Neutrophil (primary cell): ENCODE results near the gene MYO3B.

Source experiments
- H3K27ac ChIP-seq: fragments of 200-600 bp; sonication (generic); 2 replicates; pipeline ENCODE4 v1.5.1; 2016; ENCODE audit warnings: mild to moderate bottlenecking, moderate library complexity
- H3K27me3 ChIP-seq: fragments of 200-600 bp; sonication (generic); 2 replicates; pipeline ENCODE4 v1.6.0; 2016; ENCODE audit warnings: mild to moderate bottlenecking
- H3K36me3 ChIP-seq: fragments of 200-600 bp; sonication (generic); 2 replicates; pipeline ENCODE4 v1.5.1; 2017
- H3K4me1 ChIP-seq, 2 experiments: fragments of 200-600 bp in 1 of 2; sonication (generic) in 1 of 2; 1 replicate in 1 of 2; 2 replicates in 1 of 2; pipeline versions ENCODE4 v1.5.1 to v1.6.1; 2013 to 2016; ENCODE audit warnings: low read depth in 1 of 2, low read length in 1 of 2, mild to moderate bottlenecking in 1 of 2, moderate library complexity in 1 of 2; ENCODE audit not compliant: control insufficient read depth in 1 of 2, insufficient read depth in 1 of 2
- H3K4me3 ChIP-seq, 2 experiments: fragments of 200-600 bp in 1 of 2; sonication (generic) in 1 of 2; 1 replicate in 1 of 2; 2 replicates in 1 of 2; pipeline ENCODE4 v1.5.1; 2013 to 2016; ENCODE audit warnings: low read depth in 1 of 2, low read length in 1 of 2, mild to moderate bottlenecking in 1 of 2, moderate library complexity in 1 of 2
- H3K9me3 ChIP-seq: fragments of 200-600 bp; sonication (generic); 2 replicates; pipeline ENCODE4 v1.5.1; 2016
- CTCF ChIP-seq: fragments of 200-600 bp; sonication (generic); IDR thresholded peaks from 2 replicates; pipeline ENCODE4 v1.5.1; 2016; ENCODE audit warnings: antibody characterized with exemption

The MYO3B gene

GRCh38 chr2:170310876-170311502 lies 133.0 kb downstream of the MYO3B start:
- Histone ChIP-seq H3K4me1 (peaks cover 0 to 9% of the 10 kb centered on the region in 2 experiments), H3K27me3 (no peaks in the 10 kb centered on the region), H3K4me3 (no peak overlapping the region), H3K36me3 (no peaks in the 10 kb centered on the region), H3K27ac (no peak overlapping the region), H3K9me3 (no peaks in the 10 kb centered on the region)
- TF ChIP-seq CTCF, result no peak

- no peaks in the 10 kb centered on the region for H3K4me1 ChIP-seq
- no peaks in the 10 kb centered on the region for H3K9me3 ChIP-seq
- TF ChIP-seq CTCF, result no peak
Measured at GRCh38 chr2:170313347-170313991, 135.5 kb downstream of the MYO3B start.

GRCh38 chr2:170313992-170314348 lies 136.0 kb downstream of the MYO3B start:
- H3K36me3 ChIP-seq, result no peaks in the 10 kb centered on the region
- H3K27ac ChIP-seq, result no peak overlapping the region
- no peaks in the 10 kb centered on the region for H3K4me1 ChIP-seq
- no peaks in the 10 kb centered on the region for H3K9me3 ChIP-seq
- H3K4me3 ChIP-seq, result no peak overlapping the region
- no peaks in the 10 kb centered on the region for H3K27me3 ChIP-seq
- no peak for TF ChIP-seq CTCF

More at GRCh38 chr2:170313347-170313991, 135.5 kb downstream of the MYO3B start:
- Histone ChIP-seq H3K27me3 (no peaks in the 10 kb centered on the region), H3K36me3 (no peaks in the 10 kb centered on the region), H3K27ac (no peak overlapping the region), H3K4me3 (no peak overlapping the region)

GRCh38 chr2:170314744-170315447 lies 136.9 kb downstream of the MYO3B start:
- TF ChIP-seq CTCF, result no peak
- H3K36me3 ChIP-seq, result no peaks in the 10 kb centered on the region
- no peaks in the 10 kb centered on the region for H3K4me1 ChIP-seq
- no peaks in the 10 kb centered on the region for H3K9me3 ChIP-seq
- H3K27me3 ChIP-seq, result no peaks in the 10 kb centered on the region
- no peak overlapping the region for H3K27ac ChIP-seq
- no peak overlapping the region for H3K4me3 ChIP-seq

- no peaks in the 10 kb centered on the region for H3K27me3 ChIP-seq
- no peak overlapping the region for H3K4me3 ChIP-seq
- no peak overlapping the region for H3K27ac ChIP-seq
- TF ChIP-seq CTCF, result no peak
- H3K4me1 ChIP-seq, result no peaks in the 10 kb centered on the region
- no peaks in the 10 kb centered on the region for H3K36me3 ChIP-seq
- H3K9me3 ChIP-seq, result no peaks in the 10 kb centered on the region
Measured at GRCh38 chr2:170320948-170321347, 143.0 kb downstream of the MYO3B start.
